GM12873 (cell line): Measurements from ENCODE around the gene EFEMP2.

Experiments used
- CTCF ChIP-seq: IDR thresholded peaks from 2 replicates; pipeline ENCODE4 v1.5.1; 2012; ENCODE audit warnings: low read depth, mild to moderate bottlenecking, moderate library complexity, low read length, control low read depth; ENCODE audit not compliant: insufficient read depth; ENCODE audit errors: missing control alignments

The EFEMP2 gene

GRCh38 chr11:65861533-65862183 is 10.9 kb downstream of the EFEMP2 start:
- no peak for TF ChIP-seq CTCF

DNA sequence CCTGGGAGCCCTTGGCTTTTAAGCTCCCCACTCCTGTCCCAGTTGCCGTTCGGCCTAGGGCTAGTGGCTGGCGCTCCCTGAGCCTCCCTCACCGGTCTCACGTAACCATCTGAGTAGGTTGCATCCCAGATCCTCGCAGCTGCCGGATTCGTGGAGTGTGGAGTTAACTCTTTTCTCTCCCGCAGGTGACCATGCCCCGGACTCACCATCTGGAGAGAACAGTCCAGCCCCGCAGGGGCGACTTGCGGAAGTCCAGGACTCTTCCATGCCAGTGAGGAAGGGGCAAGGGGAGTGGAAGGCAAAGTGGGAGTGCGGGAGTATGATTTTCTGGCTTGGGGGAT is 11.5 kb downstream of the EFEMP2 start:
- no peak for TF ChIP-seq CTCF

- TF ChIP-seq CTCF: peak; percentile 87
Observed at GRCh38 chr11:65860278-65861164, 12.1 kb downstream of the EFEMP2 start, which contains the start of gene MUS81. Gene MUS81, plus strand, starts transcription at chr11:65860433. Its CDS starts 321 bp downstream, at chr11:65860754.

DNA sequence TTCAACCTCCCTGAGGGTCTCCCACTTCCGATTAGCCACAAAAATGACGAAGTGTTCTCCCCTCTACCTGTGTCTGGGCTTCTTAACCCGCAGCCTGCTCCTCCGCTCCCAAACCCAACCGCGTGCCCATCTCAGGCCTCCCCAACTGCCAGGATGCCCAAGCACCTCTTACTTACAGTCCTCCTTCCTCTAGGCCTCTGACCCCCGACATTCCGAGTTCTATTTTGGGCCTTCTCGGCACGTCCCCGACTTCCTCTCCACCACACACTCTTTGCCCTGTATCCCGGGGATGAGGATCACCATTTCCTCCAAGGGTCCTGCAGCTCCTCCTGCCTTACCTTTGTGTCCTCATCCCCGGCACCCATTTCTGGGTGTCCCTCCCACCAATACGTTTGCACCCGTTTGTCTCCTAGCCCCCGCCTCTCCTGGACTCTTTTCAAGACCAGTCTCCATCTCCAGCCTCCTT is 12.8 kb downstream of the EFEMP2 start:
- no peak for TF ChIP-seq CTCF

- no peak for TF ChIP-seq CTCF
Observed at GRCh38 chr11:65859095-65859811, 13.3 kb downstream of the EFEMP2 start.

DNA sequence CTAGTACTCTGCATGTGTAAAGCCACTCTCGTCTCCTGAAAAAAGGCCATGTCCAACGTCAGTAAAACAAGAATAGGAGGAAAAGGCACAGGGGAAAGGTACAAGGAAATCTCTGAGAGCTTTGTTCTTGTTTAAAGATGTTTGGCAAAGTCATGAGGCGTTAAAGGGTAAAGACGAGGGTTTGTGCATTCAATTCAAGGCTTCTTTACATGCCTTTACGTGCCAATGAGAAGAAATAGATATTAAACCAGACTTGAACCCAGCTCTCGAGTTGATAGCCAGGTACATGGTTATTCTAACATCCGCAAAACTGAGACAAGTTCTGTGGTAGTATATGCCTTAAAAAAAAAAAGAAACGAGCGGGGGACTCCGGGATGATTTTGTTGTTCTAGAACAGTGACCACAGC is 13.9 kb downstream of the EFEMP2 start:
- TF ChIP-seq CTCF: no peak

DNA sequence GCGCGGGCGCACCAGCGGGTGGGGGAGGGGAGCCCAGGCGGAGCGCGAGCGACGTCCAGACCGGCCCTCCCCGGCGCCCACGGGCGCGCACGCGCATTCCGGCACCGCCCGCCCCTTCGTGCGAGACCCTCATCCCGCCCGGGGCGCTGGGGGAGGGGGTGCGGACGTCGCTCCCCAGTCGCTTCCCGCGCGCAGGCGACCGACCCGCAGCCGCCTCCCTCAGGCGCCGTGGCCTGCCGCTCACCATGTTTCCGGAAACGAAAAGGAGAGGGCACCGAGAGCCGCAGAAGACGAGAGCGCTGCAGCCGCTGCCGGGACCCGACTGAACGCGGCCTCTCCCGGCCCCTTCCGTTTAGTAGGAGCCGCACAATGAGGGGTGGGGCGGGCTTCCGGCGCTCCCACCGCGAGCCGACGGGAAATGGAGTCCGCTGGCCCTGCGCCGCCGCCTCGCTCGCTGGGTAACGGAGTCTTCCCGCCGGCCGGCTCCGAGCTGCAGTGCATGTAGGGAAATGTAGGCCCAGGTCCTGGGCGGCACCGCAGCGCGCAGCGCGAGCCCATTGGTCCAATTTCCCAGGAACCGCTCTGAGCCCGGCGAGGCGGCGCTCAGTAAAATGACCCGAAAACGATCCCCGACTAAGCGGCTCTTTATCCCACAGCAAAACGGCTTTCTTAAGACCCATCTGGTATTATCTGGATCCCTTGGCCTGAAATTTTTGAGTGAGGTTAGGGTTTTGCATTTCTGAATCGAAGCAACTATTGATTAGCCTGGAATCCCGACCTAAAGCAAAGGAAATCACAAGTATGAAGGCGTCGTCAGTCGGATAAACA is 14.5 kb downstream of the EFEMP2 start, which contains the start of gene CFL1:
TSS of gene CFL1 (minus strand) at position 328 of the 828 bp plus-strand sequence. CDS start at position 247, 81 bp downstream.
- TF ChIP-seq CTCF: no peak
